ENCODE measurements around the gene ARHGEF3.

DNA sequence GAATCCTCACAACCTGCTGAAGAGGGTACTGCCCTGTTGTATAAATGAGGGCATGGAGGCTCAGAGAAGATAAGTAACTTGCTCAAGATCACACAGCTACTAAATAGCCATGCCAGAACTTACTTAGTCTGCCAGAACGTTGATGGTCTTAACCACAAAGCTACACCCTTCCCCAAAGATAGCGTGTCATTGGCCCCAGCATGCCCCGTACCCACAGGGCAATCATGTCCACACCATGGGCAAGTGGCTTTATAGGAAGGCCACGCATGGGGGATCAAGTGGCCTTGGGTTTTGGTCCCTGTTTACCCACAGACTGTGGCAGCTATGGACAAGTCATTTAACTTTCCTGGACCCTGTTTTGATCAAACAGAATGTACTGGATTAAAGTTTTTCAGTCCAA, 15.9 kb upstream of the ARHGEF3 start:
- TF ChIP-seq BHLHE40 (IDR thresholded peaks at IDR 0.05; ENCODE audit: borderline replicate concordance) (no peak), SUZ12 (IDR thresholded peaks at IDR 0.05) (no peak), LEF1 (IDR thresholded peaks at IDR 0.05; ENCODE audit: borderline replicate concordance) (no peak), ARNT (IDR thresholded peaks at IDR 0.05) (no peak), L3MBTL2 (conservative IDR thresholded peaks at IDR 0.05) (no peak), ELF4 (IDR thresholded peaks at IDR 0.05) (no peak), FOXM1 (IDR thresholded peaks at IDR 0.05; ENCODE audit: borderline replicate concordance) (no peak), SP1 (IDR thresholded peaks at IDR 0.05) (no peak), NFRKB (IDR thresholded peaks at IDR 0.05) (no peak), HDGF (IDR thresholded peaks at IDR 0.05; ENCODE audit: borderline replicate concordance) (no peak)
